B cell (primary cell): Measurements from ENCODE around the gene ASB8. TPM values are rescaled to one million over a fixed set of nuclear protein-coding genes. Genes with fewer than 3 reads are reported as not detected.

Source experiments
- ATAC-seq: fragments of 200-7000 bp; cut with Tn5 transposase; one replicate; pipeline ENCODE4 v1.10.0; 2021; ENCODE audit warnings: low read depth, mild to moderate bottlenecking, moderate number of reproducible peaks, moderate library complexity
- CTCF ChIA-PET: fragments of 350-600 bp; sonication (Branson Sonifier 250); formaldehyde crosslinking; loops from one replicate; lab custom pipeline; 2021; ENCODE audit warnings: antibody characterized with exemption, inconsistent platforms; lab: Charles Lee
- POLR2A ChIA-PET: fragments of 350-600 bp; sonication (Branson Sonifier 250); formaldehyde crosslinking; loops from one replicate; lab custom pipeline; 2021; ENCODE audit warnings: antibody characterized with exemption; lab: Charles Lee
- DNase-seq: peaks from one replicate; pipeline ENCODE4 v3.0.0; 2013
- H2AFZ ChIP-seq: 2 replicates; pipeline ENCODE4 v1.6.1; 2012; ENCODE audit warnings: mild to moderate bottlenecking, low read depth, low read length; ENCODE audit not compliant: insufficient read depth, poor library complexity, severe bottlenecking
- H3K27ac ChIP-seq, 2 donors: 1 replicate in 1 of 2; 2 replicates in 1 of 2; pipeline ENCODE4 v1.5.1; 2012 to 2013; ENCODE audit warnings: low read length in 2 of 2, mild to moderate bottlenecking in 2 of 2, moderate library complexity in 1 of 2
- H3K27me3 ChIP-seq, 4 experiments: fragments of 200-600 bp in 1 of 4; sonication (generic) in 1 of 4; replicated peaks in 1 of 4; 1 replicate in 2 of 4; 2 replicates in 2 of 4; pipeline versions ENCODE4 v1.6.1 to v1.7.0; 2013 to 2016; ENCODE audit warnings: low read length in 3 of 4, mild to moderate bottlenecking in 2 of 4, mixed read lengths in 1 of 4, moderate library complexity in 1 of 4; ENCODE audit not compliant: insufficient read depth in 4 of 4, control insufficient read depth in 3 of 4; ENCODE audit errors: control extremely low read depth in 1 of 4
- H3K36me3 ChIP-seq, 2 experiments: replicated peaks in 1 of 2; 1 replicate in 1 of 2; 2 replicates in 1 of 2; pipeline versions ENCODE4 v1.6.1 to v1.7.1; 2013; ENCODE audit warnings: low read length in 1 of 2; ENCODE audit not compliant: insufficient read depth in 2 of 2, control insufficient read depth in 1 of 2; ENCODE audit errors: control extremely low read depth in 1 of 2, extremely low read depth in 1 of 2
- H3K4me1 ChIP-seq, 2 donors: fragments of 200-600 bp in 1 of 2; sonication (generic) in 1 of 2; 1 replicate in 1 of 2; 2 replicates in 1 of 2; pipeline versions ENCODE4 v1.5.1 to v1.6.1; 2013 to 2017; ENCODE audit warnings: low read length in 2 of 2; ENCODE audit not compliant: control insufficient read depth in 2 of 2, insufficient read depth in 2 of 2
- H3K4me2 ChIP-seq: replicated peaks from 2 replicates; pipeline ENCODE3; 2012; ENCODE audit warnings: mild to moderate bottlenecking, low read depth, low read length; ENCODE audit not compliant: poor library complexity, severe bottlenecking
- H3K4me3 ChIP-seq, 5 experiments: fragments of 200-600 bp in 1 of 5; sonication (generic) in 1 of 5; 1 replicate in 3 of 5; 2 replicates in 2 of 5; pipeline versions ENCODE4 v1.5.1 to v1.7.0; 2011 to 2016; ENCODE audit warnings: low read length in 4 of 5, mild to moderate bottlenecking in 4 of 5, low read depth in 2 of 5, control low read depth in 1 of 5, moderate library complexity in 1 of 5; ENCODE audit not compliant: insufficient read depth in 1 of 5; ENCODE audit errors: control extremely low read depth in 1 of 5, extremely low read depth in 1 of 5
- H3K79me2 ChIP-seq: fragments of 200-600 bp; sonication (generic); one replicate; pipeline ENCODE4 v1.6.0; 2016; ENCODE audit warnings: low read length; ENCODE audit not compliant: control insufficient read depth, insufficient read depth
- H3K9ac ChIP-seq: fragments of 200-600 bp; sonication (generic); 2 replicates; pipeline ENCODE4 v1.6.1; 2017; ENCODE audit warnings: mild to moderate bottlenecking, low read length, moderate library complexity
- H3K9me3 ChIP-seq, 3 donors: one replicate each; pipeline versions ENCODE4 v1.6.1 to v1.7.1; 2013; ENCODE audit warnings: low read length in 2 of 3; ENCODE audit not compliant: control insufficient read depth in 2 of 3, insufficient read depth in 1 of 3; ENCODE audit errors: control extremely low read depth in 1 of 3
- H4K20me1 ChIP-seq: 2 replicates; pipeline ENCODE4 v1.6.0; 2012; ENCODE audit warnings: mild to moderate bottlenecking, low read length; ENCODE audit not compliant: insufficient read depth, control insufficient read depth, poor library complexity, severe bottlenecking
- H3K27ac Mint-ChIP-seq: one replicate; pipeline ENCODE4 v1.8.0; 2021; ENCODE audit warnings: mixed read lengths
- H3K27me3 Mint-ChIP-seq: one replicate; pipeline ENCODE4 v1.8.0; 2021; ENCODE audit warnings: mixed read lengths
- H3K4me1 Mint-ChIP-seq: one replicate; pipeline ENCODE4 v1.8.0; 2021; ENCODE audit warnings: mixed read lengths
- H3K4me3 Mint-ChIP-seq: one replicate; pipeline ENCODE4 v1.8.0; 2021; ENCODE audit warnings: mixed read lengths
- H3K9me3 Mint-ChIP-seq: one replicate; pipeline ENCODE4 v1.8.0; 2022; ENCODE audit warnings: mixed read lengths; ENCODE audit not compliant: insufficient read depth
- CTCF ChIP-seq: fragments of 200-600 bp; IDR thresholded peaks from one replicate; pipeline ENCODE4 v1.8.0; 2022; ENCODE audit warnings: antibody characterized with exemption, mild to moderate bottlenecking
- EZH2 ChIP-seq: IDR thresholded peaks from 2 replicates; pipeline ENCODE4 v1.6.1; 2012; ENCODE audit warnings: borderline replicate concordance, low read depth, mild to moderate bottlenecking, moderate library complexity, low read length; ENCODE audit not compliant: insufficient read depth, poor library complexity, severe bottlenecking
- WGBS: methylation state at CpG from one replicate; pipeline ENCODE4 v1.1.5; 2013; ENCODE audit warnings: missing lambda C conversion rate; ENCODE audit not compliant: insufficient coverage; 5-methylcytosine and 5-hydroxymethylcytosine counted together
- intact Hi-C: fragments of 100-400 bp; cut with micrococcal nuclease; formaldehyde crosslinking; loops from one replicate; pipeline ENCODE4 v1.10.0; 2022
- polyA plus RNA-seq: library from polyadenylated mRNA; depleted of rRNA; stranded (reverse); fragments of >200 nt; gene quantifications from 2 replicates; pipeline ENCODE4 v1.2.3, GENCODE V29; 2012
- total RNA-seq, 2 donors: library from RNA; stranded (reverse); fragments of 120-200 nt in 1 of 2; gene quantifications; 1 replicate in 1 of 2; 2 replicates in 1 of 2; pipeline versions ENCODE4 v1.2.3 to v1.2.4, GENCODE V29; 2013 to 2022

ASB8 gene
- total and polyA plus RNA-seq, 2 donors (not counting 1 experiment from before 2014, with no cell fraction given): 22.7 to 54.8 TPM

DNA sequence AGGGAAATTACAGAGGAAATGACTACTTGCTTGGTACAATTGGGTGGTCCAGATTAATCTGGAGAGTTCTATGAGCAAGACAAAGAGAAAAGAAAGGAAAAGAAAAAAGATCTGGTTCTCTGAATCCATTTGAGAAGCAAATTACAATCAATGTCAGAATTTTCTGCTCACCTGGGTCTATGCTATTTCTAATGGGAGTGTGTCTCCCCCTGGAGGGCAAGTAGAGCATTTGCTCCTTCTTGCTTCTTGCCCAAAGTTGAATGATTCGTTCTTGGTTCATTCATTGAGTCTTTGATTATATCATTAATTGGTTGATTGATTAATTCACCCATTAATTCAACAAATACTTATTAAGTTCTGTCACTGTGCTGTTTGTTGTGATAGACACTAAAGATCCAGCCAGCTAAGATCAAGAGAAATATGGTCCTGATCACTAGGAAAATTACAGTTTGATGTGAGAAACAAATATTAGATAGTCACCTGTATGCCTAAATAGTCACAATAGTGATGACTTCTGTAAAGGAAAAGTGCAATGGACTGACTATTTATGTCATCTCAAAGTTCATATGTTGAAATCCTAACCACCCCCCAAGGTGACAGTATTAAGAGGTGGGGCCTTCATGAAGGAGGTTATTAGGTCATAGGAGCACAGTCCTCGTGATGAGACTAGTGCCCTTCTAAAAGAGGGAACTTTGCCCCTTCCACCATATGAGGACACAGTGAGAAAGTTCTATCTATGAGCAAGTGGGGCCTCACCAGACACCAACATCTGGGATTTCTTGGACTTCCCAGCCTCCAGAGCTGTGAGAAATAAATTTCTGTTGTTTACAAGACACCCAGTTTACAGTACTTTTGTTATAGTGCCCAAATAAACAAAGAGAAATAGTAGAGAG is 8.0 kb upstream of the ASB8 start:
- Histone ChIP-seq H3K4me1 (no peaks in the 10 kb centered on the region), H4K20me1 (no peaks in the 10 kb centered on the region), H3K36me3 (no peaks in the 10 kb centered on the region), H3K27ac (no peak overlapping the region), H3K79me2 (no peaks in the 10 kb centered on the region), H3K27me3 (peaks cover 0 to 13% (median 1%) of the 10 kb centered on the region in 4 experiments), H3K9ac (no peak overlapping the region), H3K4me3 (no peak overlapping the region), H3K9me3 (no peaks in the 10 kb centered on the region), H2AFZ (no peak overlapping the region), H3K4me2 (no peak overlapping the region)
- Mint-ChIP-seq H3K27me3 (peaks cover 22% of the 10 kb centered on the region), H3K9me3 (no peaks in the 10 kb centered on the region), H3K27ac (no peak overlapping the region), H3K4me1 (no peaks in the 10 kb centered on the region), H3K4me3 (no peak overlapping the region)
- POLR2A ChIA-PET: no interaction called here
- DNase-seq (peak; percentile 79), ATAC-seq (peak; percentile 82)
- CTCF ChIA-PET: interaction anchor here (0.6 to 4.1 kb wide), 20 partner anchors 8 to 861 kb away, joined by 3 to 28 read pairs (median 6); partner anchors contain the start of genes CCDC184, TMEM106C and VDR
- WGBS: no CpG with 5 or more reads among the region's 2 CpGs
- TF ChIP-seq CTCF: peak; percentile 96
- TF ChIP-seq EZH2: no peak
- intact Hi-C loops: loop anchor here (1.0 to 10.0 kb wide), 7 partner anchors 17 to 450 kb away; partner anchors contain the start of genes CCDC184, TMEM106C and VDR
